NCI-H345 treated with DMSO at 0.1 percent for 48 hours (cell line): Measurements from ENCODE around the gene PRLHR.
"Not testable (repeated sequence)": the region's sequence is repeated elsewhere in the genome, so short reads cannot be mapped to it uniquely, and the experiment has no call there.

ENCODE experiments used
- DNase-seq: peaks from one replicate; lab custom pipeline; 2025; ENCODE audit not compliant: unreplicated experiment; lab: John Stamatoyannopoulos, UW

PRLHR gene

GRCh38 chr10:118595598-118596425 lies at the start of gene PRLHR:
TSS of gene PRLHR (minus strand) at chr10:118595648. CDS start at chr10:118595244, 404 bp downstream.
- DNase-seq, result no peak

GRCh38 chr10:118642228-118642627 lies 46.8 kb upstream of the PRLHR start:
- DNase-seq, result no peak

- no peak for DNase-seq
Observed at GRCh38 chr10:118638680-118639079, 43.2 kb upstream of the PRLHR start.

- no peak for DNase-seq
Observed at GRCh38 chr10:118635674-118636402, 40.4 kb upstream of the PRLHR start.

- no peak for DNase-seq
Observed at GRCh38 chr10:118633786-118634185, 38.3 kb upstream of the PRLHR start.

DNA sequence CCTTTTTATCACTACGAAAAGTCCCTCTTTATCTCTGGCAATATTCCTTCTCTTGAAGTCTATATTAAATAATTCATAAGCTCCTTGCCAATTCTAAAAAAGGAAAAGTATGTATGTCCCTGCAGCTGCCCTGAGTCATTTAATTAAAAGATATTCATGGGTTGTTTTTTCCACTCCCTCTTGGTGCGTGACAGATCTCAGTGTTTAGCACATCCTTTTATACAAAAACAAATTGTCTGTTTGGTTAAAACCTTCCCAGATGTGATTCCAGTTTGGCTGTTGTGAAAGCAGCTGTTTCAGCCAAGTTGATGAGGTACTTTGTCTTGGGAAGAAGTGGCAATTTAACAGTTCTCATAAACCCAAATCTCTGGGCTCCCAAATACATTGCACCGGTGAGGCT lies 33.8 kb upstream of the PRLHR start:
- DNase-seq, result no peak

GRCh38 chr10:118628397-118628796 lies 32.9 kb upstream of the PRLHR start:
- DNase-seq, result no peak

DNA sequence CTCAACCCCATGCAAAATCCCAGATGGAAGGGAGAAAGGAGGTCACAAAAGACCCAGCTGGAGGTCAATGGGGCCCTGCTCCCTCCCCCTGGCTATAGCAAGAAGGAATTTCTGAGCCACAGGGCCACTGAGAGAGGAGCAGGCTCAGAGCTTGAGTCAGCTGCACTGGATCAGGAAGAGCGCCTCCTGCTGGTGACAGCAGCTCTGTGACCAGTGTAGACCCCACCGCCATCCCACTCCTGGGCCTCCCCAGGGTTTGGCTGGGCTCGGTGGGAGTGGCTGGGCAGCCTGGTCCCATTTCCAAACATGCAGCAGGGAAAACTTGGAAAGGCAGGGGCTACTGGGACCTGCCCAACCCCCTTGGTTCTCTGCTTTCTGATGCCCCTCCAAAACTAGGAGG lies 31.5 kb upstream of the PRLHR start:
- DNase-seq, result no peak

- DNase-seq, result no peak
Observed at GRCh38 chr10:118625504-118625903, 30.1 kb upstream of the PRLHR start.

DNA sequence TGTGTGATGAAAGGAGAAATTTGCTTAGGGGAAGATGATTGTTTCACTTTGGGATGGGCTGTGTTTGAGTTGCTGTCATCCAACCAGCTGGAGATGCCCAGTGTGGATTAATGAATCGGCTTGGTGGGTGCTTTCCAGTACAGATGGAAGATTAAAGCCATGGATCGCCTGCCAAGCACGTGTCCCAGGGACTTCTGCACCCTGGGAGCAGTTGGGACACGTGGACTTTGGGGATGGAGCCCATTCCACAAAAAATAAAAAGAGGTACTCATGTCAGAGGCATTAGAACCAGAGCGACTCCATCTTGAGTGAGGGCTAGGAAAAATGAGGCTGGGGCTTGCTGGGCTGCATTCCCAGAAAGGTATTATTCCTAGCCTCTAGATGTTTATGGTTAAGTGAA lies 29.3 kb upstream of the PRLHR start:
- no peak for DNase-seq

GRCh38 chr10:118621304-118621942 lies 26.0 kb upstream of the PRLHR start:
- peak; percentile 25 for DNase-seq

DNA sequence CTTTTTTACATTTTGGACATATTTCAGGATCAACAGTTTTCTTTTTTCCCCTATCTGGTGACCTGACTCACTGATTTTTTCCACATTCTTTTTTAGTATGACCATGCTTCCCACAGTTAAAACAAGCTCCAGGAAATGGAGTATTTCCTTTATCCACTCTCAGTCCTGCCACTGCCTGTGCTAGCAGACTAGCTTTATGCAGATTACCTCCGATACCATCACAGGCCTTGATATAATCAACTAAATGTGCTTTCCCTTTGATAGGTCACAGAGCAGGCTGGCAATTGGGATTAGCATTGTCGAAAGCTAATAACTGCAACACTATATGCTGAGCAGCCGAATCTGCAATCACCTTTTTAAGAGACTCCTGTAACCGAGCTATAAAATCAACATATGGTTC lies 18.4 kb upstream of the PRLHR start:
- not testable (repeated sequence) for DNase-seq

- no peak for DNase-seq
Observed at GRCh38 chr10:118610577-118610976, 15.1 kb upstream of the PRLHR start.

GRCh38 chr10:118607768-118608354 lies 12.4 kb upstream of the PRLHR start:
- no peak for DNase-seq

GRCh38 chr10:118605694-118606093 lies 10.2 kb upstream of the PRLHR start:
- no peak for DNase-seq

DNA sequence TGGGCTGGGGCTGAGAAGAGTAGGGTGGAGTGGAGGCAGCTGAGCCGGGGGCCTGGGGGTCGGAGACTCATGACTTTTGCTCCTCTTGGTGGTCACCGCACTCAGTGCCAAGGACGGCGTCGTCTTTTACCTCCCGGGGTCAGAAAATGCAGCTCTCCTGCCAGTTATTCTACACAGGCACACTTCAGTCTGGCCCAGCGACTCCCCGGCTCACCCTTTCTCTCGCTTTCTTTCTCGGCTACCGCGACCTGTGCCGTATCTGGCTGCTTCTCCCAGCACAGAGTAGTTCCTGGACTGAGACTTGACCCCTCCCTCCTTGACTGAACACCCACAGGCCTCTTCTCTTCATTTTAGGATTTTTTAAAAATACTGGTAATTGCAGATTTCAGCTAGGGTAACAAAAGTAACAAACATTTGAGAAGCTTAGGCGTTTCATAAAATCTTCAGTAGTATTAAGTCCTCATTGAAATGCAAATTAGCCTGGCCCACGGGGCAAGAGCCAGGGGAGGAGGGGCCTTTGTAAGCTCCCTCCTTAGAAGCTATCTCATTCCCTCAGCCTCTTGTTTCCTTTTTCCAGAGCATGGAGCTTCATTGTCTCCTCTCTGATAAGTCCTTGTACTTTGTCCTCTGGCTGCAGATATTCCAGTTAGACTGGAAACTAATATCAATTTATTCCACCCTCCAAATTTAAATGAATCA lies 1.1 kb upstream of the PRLHR start:
- DNase-seq, result no peak

- no peak for DNase-seq
Observed at GRCh38 chr10:118595064-118595420, 406 bp downstream of the PRLHR start.

GRCh38 chr10:118594392-118595063 lies 920 bp downstream of the PRLHR start:
- DNase-seq, result no peak

DNA sequence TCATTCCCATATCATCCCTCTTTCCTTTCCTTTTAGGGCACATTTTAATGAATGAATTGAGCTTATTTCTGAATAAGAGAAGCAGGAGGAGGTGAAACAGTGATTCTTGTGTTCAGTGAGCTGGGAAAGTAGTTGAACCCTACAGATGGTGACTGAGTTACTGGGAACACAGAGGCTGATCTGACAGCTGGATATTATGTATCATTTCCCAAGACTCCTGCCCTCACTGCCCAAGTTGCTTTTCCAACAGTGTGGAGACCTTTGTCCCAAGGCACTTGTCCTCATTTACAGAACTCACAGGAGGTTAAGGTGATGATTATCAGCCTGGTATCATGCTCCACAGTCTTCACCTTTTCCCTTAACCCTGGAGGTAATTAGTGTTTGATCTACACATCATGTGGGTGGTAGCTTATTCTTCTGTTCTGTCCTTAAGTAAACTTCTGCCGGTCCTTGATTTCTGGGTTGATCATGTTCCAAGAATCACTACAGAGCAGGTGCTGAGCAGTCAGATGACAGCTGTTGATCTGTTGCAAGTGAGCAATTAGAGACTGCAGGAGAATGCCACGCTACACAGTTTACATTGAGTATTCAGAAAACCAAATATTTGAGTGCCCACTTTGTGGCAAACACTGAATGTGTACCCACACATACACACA lies 2.6 kb downstream of the PRLHR start:
- DNase-seq, result peak; percentile 88

GRCh38 chr10:118590334-118590733 lies 5.1 kb downstream of the PRLHR start:
- peak; percentile 86 for DNase-seq
